Left lung (tissue), 10 donors: ENCODE results near the gene RASSF5. TPM values are rescaled to one million over a fixed set of nuclear protein-coding genes. Genes with fewer than 3 reads are reported as not detected.

Source experiments
- ATAC-seq: fragments of 200-7000 bp; cut with Tn5 transposase; one replicate; pipeline ENCODE4 v1.9.1; 2020; ENCODE audit warnings: moderate library complexity
- DNase-seq, 4 donors: peaks; one replicate each; pipeline ENCODE4 v3.0.0-alpha.2; 2013 to 2020
- H3K27ac ChIP-seq, 2 donors: fragments of 200-600 bp; sonication (generic) in 1 of 2; one replicate each; pipeline versions ENCODE4 v1.5.0 to v1.8.0; 2020 to 2021
- H3K27me3 ChIP-seq, 2 donors: fragments of 200-600 bp; sonication (generic) in 1 of 2; one replicate each; pipeline versions ENCODE4 v1.5.0 to v1.8.0; 2020 to 2021
- H3K36me3 ChIP-seq, 2 donors: fragments of 200-600 bp; sonication (generic) in 1 of 2; one replicate each; pipeline versions ENCODE4 v1.5.0 to v1.8.0; 2020 to 2021
- H3K4me1 ChIP-seq, 2 donors: fragments of 200-600 bp; one replicate each; pipeline ENCODE4 v1.8.0; 2021
- H3K4me3 ChIP-seq, 2 donors: fragments of 200-600 bp; sonication (generic) in 1 of 2; one replicate each; pipeline versions ENCODE4 v1.5.0 to v1.8.0; 2020 to 2021; ENCODE audit warnings: mild to moderate bottlenecking in 1 of 2
- H3K9me3 ChIP-seq, 2 donors: fragments of 200-600 bp; sonication (generic) in 1 of 2; one replicate each; pipeline versions ENCODE4 v1.5.0 to v1.8.0; 2020 to 2021
- CTCF ChIP-seq, 2 donors: fragments of 200-600 bp; sonication (generic) in 1 of 2; IDR thresholded peaks; one replicate each; pipeline versions ENCODE4 v1.5.0 to v1.8.0; 2021; ENCODE audit warnings: antibody characterized with exemption in 2 of 2
- intact Hi-C, 2 donors: fragments of 100-400 bp; cut with DNase I; formaldehyde crosslinking; loops; one replicate each; pipeline versions ENCODE4 v1.11.2 to v1.14.2; 2022
- polyA plus RNA-seq, 6 donors: library from polyadenylated mRNA; unstranded; fragments of 120-200 nt; gene quantifications; one replicate each; pipeline ENCODE4 v1.2.1, GENCODE V29; 2013; ENCODE audit not compliant: insufficient read length in 6 of 6
- total RNA-seq, 2 donors: library from RNA; stranded (reverse); fragmentation: NEBNext Ultra II Directional; extraction: Animal tissue kit (Norgen Biotek cat#: 25700); gene quantifications; one replicate each; pipeline ENCODE4 v1.2.1, GENCODE V29; 2021
- donor health status: DM: no; HTN: yes; CAD: no.
- donor health status: DM: no; HTN: no; CAD: no.

The RASSF5 gene
- total and polyA plus RNA-seq, 8 donors = 5.8 to 40.9 (median 11.6) TPM

GRCh38 chr1:206504363-206504713, 3.0 kb upstream of the RASSF5 start:
- ATAC-seq = no peak
- TF ChIP-seq CTCF (IDR thresholded peaks at IDR 0.05) = no peak
- Histone ChIP-seq H3K9me3 (no peaks in the 10 kb centered on the region), H3K27ac (peak overlapping the region in 1 of 2 donors; percentile 74), H3K36me3 (no peaks in the 10 kb centered on the region), H3K4me1 (peaks cover 30 to 66% of the 10 kb centered on the region in 2 donors), H3K4me3 (no peak overlapping the region), H3K27me3 (peaks cover 6 to 47% of the 10 kb centered on the region in 2 donors)
- peak in 1 of 4 donors; percentile 25 for DNase-seq
- intact Hi-C loops = no loop called here

GRCh38 chr1:206505702-206506355, 1.5 kb upstream of the RASSF5 start:
- Histone ChIP-seq H3K9me3 (no peaks in the 10 kb centered on the region), H3K27me3 (peaks cover 6 to 53% of the 10 kb centered on the region in 2 donors), H3K4me1 (peaks cover 26 to 67% of the 10 kb centered on the region in 2 donors), H3K4me3 (no peak overlapping the region), H3K36me3 (no peaks in the 10 kb centered on the region), H3K27ac (no peak overlapping the region)
- DNase-seq (peak in 2 of 4 donors; percentile 13), ATAC-seq (no peak)
- intact Hi-C loops = no loop called here
- TF ChIP-seq CTCF (IDR thresholded peaks at IDR 0.05) = peak; percentile 22 to 30

GRCh38 chr1:206506405-206507283, 687 bp upstream of the RASSF5 start:
- intact Hi-C loops = no loop called here
- DNase-seq (peak in 3 of 4 donors; percentile 40 to 88 (median 46)), ATAC-seq (peak; percentile 38)
- no peaks in the 10 kb centered on the region for H3K36me3 ChIP-seq
- peaks cover 22 to 70% of the 10 kb centered on the region in 2 donors for H3K4me1 ChIP-seq
- peak overlapping the region; percentile 59 to 61 for H3K4me3 ChIP-seq
- H3K27ac ChIP-seq = peak overlapping the region in 1 of 2 donors; percentile 0
- H3K9me3 ChIP-seq = no peaks in the 10 kb centered on the region
- H3K27me3 ChIP-seq = peaks cover 6 to 53% of the 10 kb centered on the region in 2 donors
- TF ChIP-seq CTCF (IDR thresholded peaks at IDR 0.05) = no peak

GRCh38 chr1:206508130-206508889, 979 bp downstream of the RASSF5 start:
- DNase-seq (no peak), ATAC-seq (peak; percentile 0)
- Histone ChIP-seq H3K36me3 (no peaks in the 10 kb centered on the region), H3K9me3 (no peaks in the 10 kb centered on the region), H3K4me3 (peak overlapping the region; percentile 59 to 61), H3K4me1 (peaks cover 30 to 73% of the 10 kb centered on the region in 2 donors), H3K27me3 (peaks cover 6 to 53% of the 10 kb centered on the region in 2 donors), H3K27ac (no peak overlapping the region)
- intact Hi-C loops = no loop called here
- no peak for TF ChIP-seq CTCF (IDR thresholded peaks at IDR 0.05)
